HCEC 1CT (cell line): ENCODE measurements around the gene PHC1.

Source experiments
- DNase-seq: peaks from one replicate; pipeline ENCODE4 v3.0.0-alpha.2; 2017

PHC1 gene

GRCh38 chr12:8950702-8951478 is 36.6 kb downstream of the PHC1 start:
- no peak for DNase-seq

GRCh38 chr12:8951744-8952143 is 37.4 kb downstream of the PHC1 start:
- DNase-seq, result no peak

- no peak for DNase-seq
These were observed 39.6 kb downstream of the PHC1 start for GRCh38 chr12:8953773-8954402.

- no peak for DNase-seq
These were observed 41.8 kb downstream of the PHC1 start for GRCh38 chr12:8956073-8956472.

- no peak for DNase-seq
These were observed 42.5 kb downstream of the PHC1 start for GRCh38 chr12:8956772-8957171.

GRCh38 chr12:8957561-8957960 is 43.3 kb downstream of the PHC1 start:
- no peak for DNase-seq

GRCh38 chr12:8958066-8958465 is 43.8 kb downstream of the PHC1 start:
- DNase-seq, result no peak

GRCh38 chr12:8960176-8960575 is 45.9 kb downstream of the PHC1 start:
- no peak for DNase-seq

- DNase-seq, result no peak
These were observed 54.5 kb downstream of the PHC1 start for GRCh38 chr12:8968761-8969160.

GRCh38 chr12:8969861-8970411 is 55.6 kb downstream of the PHC1 start:
- no peak for DNase-seq

GRCh38 chr12:8970432-8970831 is 56.1 kb downstream of the PHC1 start:
- DNase-seq, result no peak

GRCh38 chr12:8980137-8980536 is 65.8 kb downstream of the PHC1 start:
- DNase-seq, result no peak

- no peak for DNase-seq
These were observed 71.0 kb downstream of the PHC1 start for GRCh38 chr12:8985213-8985754.

GRCh38 chr12:8987163-8987562 is 72.9 kb downstream of the PHC1 start:
- no peak for DNase-seq

GRCh38 chr12:8987685-8988084 is 73.4 kb downstream of the PHC1 start:
- DNase-seq, result no peak

- no peak for DNase-seq
These were observed 75.1 kb downstream of the PHC1 start, which contains the start of gene KLRG1 for GRCh38 chr12:8989413-8989812. Gene KLRG1, plus strand, starts transcription at chr12:8989546. Its CDS starts 90 bp downstream, at chr12:8989636.
